Brain microvascular endothelial cell (primary cell): ENCODE data around the gene ENTPD6.

Source experiments
- DNase-seq: peaks from one replicate; pipeline ENCODE4 v3.0.0-alpha.2; 2020
- H3K27ac ChIP-seq: fragments of 250-450 bp; sonication (Bioruptor Pico); 2 replicates; pipeline ENCODE4 v1.5.1; 2020; ENCODE audit warnings: mild to moderate bottlenecking, moderate library complexity
- H3K27me3 ChIP-seq: fragments of 250-450 bp; sonication (Bioruptor Pico); replicated peaks from 2 replicates; pipeline ENCODE4 v1.5.1; 2020; ENCODE audit warnings: mild to moderate bottlenecking
- H3K36me3 ChIP-seq: fragments of 250-450 bp; sonication (Bioruptor Pico); replicated peaks from 2 replicates; pipeline ENCODE4 v1.5.1; 2020; ENCODE audit warnings: mild to moderate bottlenecking
- H3K4me3 ChIP-seq: 2 replicates; pipeline ENCODE4 v1.5.1; 2011; ENCODE audit warnings: low read depth, mild to moderate bottlenecking, control low read depth, low read length, moderate library complexity
- CTCF ChIP-seq: IDR thresholded peaks from 2 replicates; pipeline ENCODE4 v1.5.1; 2011; ENCODE audit warnings: low read depth, mild to moderate bottlenecking, moderate library complexity, low read length, control low read depth, inconsistent platforms; ENCODE audit errors: missing control alignments
- in situ Hi-C: cut with HindIII; loops from 2 replicates; pipeline ENCODE4 v1.10.0; 2017; ENCODE audit warnings: low sequenced_read_pairs, low pct_ligation_motif_present

ENTPD6 gene

GRCh38 chr20:25216199-25216945, 20.9 kb downstream of the ENTPD6 start:
- Histone ChIP-seq H3K27ac (no peak overlapping the region), H3K4me3 (no peak overlapping the region), H3K36me3 (peaks cover 53% of the 10 kb centered on the region), H3K27me3 (no peaks in the 10 kb centered on the region)
- no peak for DNase-seq
- in situ Hi-C loops: no loop called here
- no peak for TF ChIP-seq CTCF

- no peak for TF ChIP-seq CTCF
- no peak overlapping the region for H3K4me3 ChIP-seq
- in situ Hi-C loops: no loop called here
- no peak overlapping the region for H3K27ac ChIP-seq
- no peak for DNase-seq
- H3K27me3 ChIP-seq: no peaks in the 10 kb centered on the region
- H3K36me3 ChIP-seq: peaks cover 45% of the 10 kb centered on the region
Measured at GRCh38 chr20:25217161-25218108, 21.9 kb downstream of the ENTPD6 start.

- no peak for DNase-seq
- no peak for TF ChIP-seq CTCF
- in situ Hi-C loops: no loop called here
- Histone ChIP-seq H3K27me3 (no peaks in the 10 kb centered on the region), H3K27ac (no peak overlapping the region), H3K4me3 (no peak overlapping the region), H3K36me3 (peaks cover 43% of the 10 kb centered on the region)
Measured at GRCh38 chr20:25218109-25218486, 22.6 kb downstream of the ENTPD6 start.

GRCh38 chr20:25218492-25218891, 23.0 kb downstream of the ENTPD6 start:
- DNase-seq: no peak

GRCh38 chr20:25219365-25219764, 23.9 kb downstream of the ENTPD6 start:
- Histone ChIP-seq H3K27me3 (no peaks in the 10 kb centered on the region), H3K27ac (no peak overlapping the region), H3K36me3 (peaks cover 32% of the 10 kb centered on the region), H3K4me3 (no peak overlapping the region)
- no peak for TF ChIP-seq CTCF
- DNase-seq: no peak
- in situ Hi-C loops: no loop called here

More at GRCh38 chr20:25218492-25218891, 23.0 kb downstream of the ENTPD6 start:
- no peak overlapping the region for H3K4me3 ChIP-seq
- no peak overlapping the region for H3K27ac ChIP-seq
- H3K36me3 ChIP-seq: peaks cover 39% of the 10 kb centered on the region
- TF ChIP-seq CTCF: no peak
- in situ Hi-C loops: no loop called here
- no peaks in the 10 kb centered on the region for H3K27me3 ChIP-seq
